Mesenchymal stem cell (in vitro differentiated cells and primary cell): ENCODE data around the gene TRNT1.

Experiments used
- DNase-seq: peaks from one replicate; pipeline ENCODE4 v3.0.0-alpha.2; 2013
- H2AFZ ChIP-seq: one replicate; pipeline ENCODE4 v1.6.1; 2013; ENCODE audit warnings: low read depth, mild to moderate bottlenecking, control low read depth, inconsistent platforms, low read length, moderate library complexity
- H2AK5ac ChIP-seq: 2 replicates; pipeline ENCODE4 v1.6.1; 2013; ENCODE audit warnings: low read length, moderate library complexity, mild to moderate bottlenecking, inconsistent platforms; ENCODE audit not compliant: severe bottlenecking
- H2BK120ac ChIP-seq: one replicate; pipeline ENCODE4 v1.6.1; 2013; ENCODE audit warnings: low read depth, mild to moderate bottlenecking, inconsistent platforms, low read length, moderate library complexity
- H2BK12ac ChIP-seq, 2 experiments: one replicate each; pipeline ENCODE4 v1.6.1; 2013; ENCODE audit warnings: inconsistent platforms in 2 of 2, low read length in 2 of 2, mild to moderate bottlenecking in 2 of 2, moderate library complexity in 2 of 2, control low read depth in 1 of 2
- H2BK15ac ChIP-seq: one replicate; pipeline ENCODE4 v1.6.1; 2013; ENCODE audit warnings: mild to moderate bottlenecking, low read depth, inconsistent platforms; ENCODE audit not compliant: poor library complexity, severe bottlenecking
- H2BK5ac ChIP-seq: 2 replicates; pipeline ENCODE4 v1.6.1; 2013; ENCODE audit warnings: low read depth, mild to moderate bottlenecking, low read length, control low read depth, inconsistent platforms; ENCODE audit not compliant: poor library complexity, severe bottlenecking
- H3K14ac ChIP-seq, 2 experiments: one replicate each; pipeline ENCODE4 v1.6.1; 2013; ENCODE audit warnings: inconsistent platforms in 2 of 2, low read length in 2 of 2, control low read depth in 1 of 2, mild to moderate bottlenecking in 1 of 2, moderate library complexity in 1 of 2
- H3K18ac ChIP-seq, 2 experiments: one replicate each; pipeline ENCODE4 v1.6.1; 2013; ENCODE audit warnings: inconsistent platforms in 2 of 2, low read length in 2 of 2, control low read depth in 1 of 2, low read depth in 1 of 2, mild to moderate bottlenecking in 1 of 2
- H3K23ac ChIP-seq, 2 experiments: one replicate each; pipeline ENCODE4 v1.6.1; 2013; ENCODE audit warnings: inconsistent platforms in 2 of 2, low read length in 2 of 2, mild to moderate bottlenecking in 2 of 2, moderate library complexity in 2 of 2, control low read depth in 1 of 2
- H3K27ac ChIP-seq: 2 replicates; pipeline ENCODE4 v1.5.1; 2013; ENCODE audit warnings: mild to moderate bottlenecking, moderate library complexity, low read length, control low read depth, inconsistent platforms; ENCODE audit not compliant: poor library complexity, severe bottlenecking
- H3K27me3 ChIP-seq, 2 experiments: 2 replicates each; pipeline versions ENCODE4 v1.6.1 to v1.7.0; 2013; ENCODE audit warnings: low read length in 2 of 2, mild to moderate bottlenecking in 2 of 2, moderate library complexity in 2 of 2, control low read depth in 1 of 2, inconsistent platforms in 1 of 2; ENCODE audit not compliant: control insufficient read depth in 1 of 2, insufficient read depth in 1 of 2
- H3K36me3 ChIP-seq, 2 experiments: 2 replicates each; pipeline versions ENCODE4 v1.6.1 to v1.7.0; 2013; ENCODE audit warnings: low read length in 2 of 2, control low read depth in 1 of 2, inconsistent platforms in 1 of 2, low read depth in 1 of 2, mild to moderate bottlenecking in 1 of 2; ENCODE audit not compliant: insufficient read depth in 2 of 2, control insufficient read depth in 1 of 2
- H3K4ac ChIP-seq, 2 experiments: one replicate each; pipeline ENCODE4 v1.6.1; 2013; ENCODE audit warnings: inconsistent platforms in 2 of 2, low read length in 2 of 2, mild to moderate bottlenecking in 2 of 2, moderate library complexity in 2 of 2, control low read depth in 1 of 2, low read depth in 1 of 2
- H3K4me1 ChIP-seq: 2 replicates; pipeline ENCODE4 v1.6.1; 2013; ENCODE audit warnings: low read depth, low read length, control low read depth; ENCODE audit not compliant: control insufficient read depth, insufficient read depth
- H3K4me2 ChIP-seq: 2 replicates; pipeline ENCODE4 v1.6.1; 2013; ENCODE audit warnings: low read length, mild to moderate bottlenecking, inconsistent platforms; ENCODE audit not compliant: poor library complexity, severe bottlenecking
- H3K4me3 ChIP-seq, 2 experiments: 2 replicates each; pipeline versions ENCODE4 v1.5.1 to v1.7.0; 2013; ENCODE audit warnings: low read length in 2 of 2, mild to moderate bottlenecking in 2 of 2, control low read depth in 1 of 2, low read depth in 1 of 2; ENCODE audit not compliant: insufficient read depth in 1 of 2
- H3K79me1 ChIP-seq: replicated peaks from 2 replicates; pipeline ENCODE4 v1.6.1; 2013; ENCODE audit warnings: mild to moderate bottlenecking, control low read depth, low read length, inconsistent platforms; ENCODE audit not compliant: poor library complexity, severe bottlenecking
- H3K9ac ChIP-seq: 2 replicates; pipeline ENCODE4 v1.7.0; 2013; ENCODE audit warnings: mild to moderate bottlenecking, low read length, moderate library complexity
- H3K9me3 ChIP-seq: 2 replicates; pipeline ENCODE4 v1.7.0; 2013; ENCODE audit warnings: mild to moderate bottlenecking, low read length; ENCODE audit not compliant: control insufficient read depth
- H4K8ac ChIP-seq: one replicate; pipeline ENCODE4 v1.6.1; 2013; ENCODE audit warnings: inconsistent platforms, mild to moderate bottlenecking, low read length, moderate library complexity
- H4K91ac ChIP-seq: one replicate; pipeline ENCODE4 v1.6.1; 2013; ENCODE audit warnings: mild to moderate bottlenecking, low read length, inconsistent platforms
- WGBS: methylation state at CpG from one replicate; pipeline ENCODE4 v1.1.7; 2013; ENCODE audit warnings: mixed read lengths; 5-methylcytosine and 5-hydroxymethylcytosine counted together

TRNT1 gene

GRCh38 chr3:3101660-3102458, 24.9 kb upstream of the TRNT1 start:
- Histone ChIP-seq H2BK120ac (no peak overlapping the region), H2BK15ac (no peak overlapping the region), H3K27me3 (no peaks in the 10 kb centered on the region), H4K8ac (no peak overlapping the region), H3K79me1 (no peaks in the 10 kb centered on the region), H3K23ac (no peak overlapping the region), H2BK5ac (no peak overlapping the region), H3K4ac (no peak overlapping the region), H3K9ac (no peak overlapping the region), H2AFZ (no peak overlapping the region), H3K9me3 (no peaks in the 10 kb centered on the region), H3K4me2 (no peak overlapping the region), H2BK12ac (no peak overlapping the region), H3K27ac (no peak overlapping the region), H3K36me3 (no peaks in the 10 kb centered on the region), H3K18ac (no peak overlapping the region), H4K91ac (no peak overlapping the region), H3K4me3 (no peak overlapping the region), H3K14ac (no peak overlapping the region), H2AK5ac (no peak overlapping the region), H3K4me1 (no peaks in the 10 kb centered on the region)
- no peak for DNase-seq
- 65% methylated on average over 2 of the region's 6 CpGs for WGBS

GRCh38 chr3:3102751-3103150, 24.0 kb upstream of the TRNT1 start:
- Histone ChIP-seq H2AFZ (no peak overlapping the region), H3K23ac (no peak overlapping the region), H3K14ac (no peak overlapping the region), H3K9ac (no peak overlapping the region), H2BK12ac (no peak overlapping the region), H3K18ac (no peak overlapping the region), H2BK120ac (no peak overlapping the region), H3K79me1 (no peaks in the 10 kb centered on the region), H3K4me1 (no peaks in the 10 kb centered on the region), H3K9me3 (no peaks in the 10 kb centered on the region), H3K36me3 (no peaks in the 10 kb centered on the region), H3K4me3 (no peak overlapping the region), H4K91ac (no peak overlapping the region), H2AK5ac (no peak overlapping the region), H2BK15ac (no peak overlapping the region), H3K4ac (no peak overlapping the region), H3K27ac (no peak overlapping the region), H3K4me2 (no peak overlapping the region), H3K27me3 (no peaks in the 10 kb centered on the region), H4K8ac (no peak overlapping the region), H2BK5ac (no peak overlapping the region)
- 91% methylated on average over 6 of the region's 6 CpGs for WGBS
- DNase-seq: no peak

- Histone ChIP-seq H3K36me3 (no peaks in the 10 kb centered on the region), H3K4ac (no peak overlapping the region), H3K4me1 (no peaks in the 10 kb centered on the region), H3K9ac (no peak overlapping the region), H3K23ac (no peak overlapping the region), H3K4me3 (no peak overlapping the region), H3K27me3 (no peaks in the 10 kb centered on the region), H4K91ac (no peak overlapping the region), H2AFZ (no peak overlapping the region), H2BK12ac (no peak overlapping the region), H2AK5ac (no peak overlapping the region), H3K18ac (no peak overlapping the region), H2BK5ac (no peak overlapping the region), H3K4me2 (no peak overlapping the region), H3K27ac (no peak overlapping the region), H3K14ac (no peak overlapping the region), H2BK15ac (no peak overlapping the region), H3K9me3 (no peaks in the 10 kb centered on the region), H2BK120ac (no peak overlapping the region), H3K79me1 (no peaks in the 10 kb centered on the region), H4K8ac (no peak overlapping the region)
- 96% methylated on average over 2 of the region's 3 CpGs for WGBS
- no peak for DNase-seq
Observed at GRCh38 chr3:3105246-3105645, 21.5 kb upstream of the TRNT1 start.

- Histone ChIP-seq H3K27ac (no peak overlapping the region), H2BK12ac (no peak overlapping the region), H3K4me1 (no peaks in the 10 kb centered on the region), H3K23ac (no peak overlapping the region), H3K27me3 (no peaks in the 10 kb centered on the region), H3K18ac (no peak overlapping the region), H3K4ac (no peak overlapping the region), H3K4me2 (no peak overlapping the region), H2AFZ (no peak overlapping the region), H2BK5ac (no peak overlapping the region), H2BK15ac (no peak overlapping the region), H3K9me3 (no peaks in the 10 kb centered on the region), H3K4me3 (no peak overlapping the region), H3K14ac (no peak overlapping the region), H3K9ac (no peak overlapping the region), H3K79me1 (no peaks in the 10 kb centered on the region), H2BK120ac (no peak overlapping the region), H2AK5ac (no peak overlapping the region), H4K91ac (no peak overlapping the region), H4K8ac (no peak overlapping the region), H3K36me3 (no peaks in the 10 kb centered on the region)
- no peak for DNase-seq
- 77% methylated on average over 4 of the region's 4 CpGs for WGBS
Observed at GRCh38 chr3:3105815-3106214, 20.9 kb upstream of the TRNT1 start.
